VCaP (cell line): ENCODE results near the gene C10orf90.

Experiments
- H3K27ac ChIP-seq: fragments of 450-650 bp; 2 replicates; pipeline ENCODE4 v1.5.1; 2017
- TF ChIP-seq, protein P1 (sequence below): fragments of 450-650 bp; conservative IDR thresholded peaks from 2 replicates; pipeline ENCODE4 v1.5.1; 2017; ENCODE audit warnings: mild to moderate bottlenecking, moderate library complexity

Gene C10orf90

GRCh38 chr10:126686268-126686667 is 15.8 kb upstream of the C10orf90 start:
- no peak overlapping the region for H3K27ac ChIP-seq
- TF ChIP-seq, protein P1, sequence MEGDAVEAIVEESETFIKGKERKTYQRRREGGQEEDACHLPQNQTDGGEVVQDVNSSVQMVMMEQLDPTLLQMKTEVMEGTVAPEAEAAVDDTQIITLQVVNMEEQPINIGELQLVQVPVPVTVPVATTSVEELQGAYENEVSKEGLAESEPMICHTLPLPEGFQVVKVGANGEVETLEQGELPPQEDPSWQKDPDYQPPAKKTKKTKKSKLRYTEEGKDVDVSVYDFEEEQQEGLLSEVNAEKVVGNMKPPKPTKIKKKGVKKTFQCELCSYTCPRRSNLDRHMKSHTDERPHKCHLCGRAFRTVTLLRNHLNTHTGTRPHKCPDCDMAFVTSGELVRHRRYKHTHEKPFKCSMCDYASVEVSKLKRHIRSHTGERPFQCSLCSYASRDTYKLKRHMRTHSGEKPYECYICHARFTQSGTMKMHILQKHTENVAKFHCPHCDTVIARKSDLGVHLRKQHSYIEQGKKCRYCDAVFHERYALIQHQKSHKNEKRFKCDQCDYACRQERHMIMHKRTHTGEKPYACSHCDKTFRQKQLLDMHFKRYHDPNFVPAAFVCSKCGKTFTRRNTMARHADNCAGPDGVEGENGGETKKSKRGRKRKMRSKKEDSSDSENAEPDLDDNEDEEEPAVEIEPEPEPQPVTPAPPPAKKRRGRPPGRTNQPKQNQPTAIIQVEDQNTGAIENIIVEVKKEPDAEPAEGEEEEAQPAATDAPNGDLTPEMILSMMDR, result no peak

GRCh38 chr10:126685756-126686155 is 15.3 kb upstream of the C10orf90 start:
- TF ChIP-seq, protein P1, result no peak
- no peak overlapping the region for H3K27ac ChIP-seq

GRCh38 chr10:126684171-126684745 is 13.8 kb upstream of the C10orf90 start:
- TF ChIP-seq, protein P1, result no peak
- no peak overlapping the region for H3K27ac ChIP-seq

DNA sequence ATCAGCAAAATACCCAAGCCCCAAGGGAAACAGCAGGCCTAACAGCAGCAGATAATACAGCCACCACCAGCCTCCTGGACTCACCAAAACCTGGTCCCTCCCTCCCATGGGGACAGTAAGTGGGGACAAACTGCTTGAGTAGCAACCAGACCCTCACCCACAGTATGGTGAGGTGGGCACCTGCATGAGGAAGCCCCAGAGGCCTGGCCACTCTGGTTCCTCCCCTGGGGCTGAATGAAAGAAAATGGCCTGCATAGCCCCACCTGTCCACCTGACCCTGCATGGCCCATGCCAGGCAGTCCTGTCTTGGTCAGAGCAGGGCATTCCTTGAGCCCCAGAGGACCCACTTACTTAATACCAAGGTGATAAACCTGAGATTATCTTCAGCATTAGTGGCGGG is 13.0 kb upstream of the C10orf90 start:
- no peak overlapping the region for H3K27ac ChIP-seq
- TF ChIP-seq, protein P1, result no peak

DNA sequence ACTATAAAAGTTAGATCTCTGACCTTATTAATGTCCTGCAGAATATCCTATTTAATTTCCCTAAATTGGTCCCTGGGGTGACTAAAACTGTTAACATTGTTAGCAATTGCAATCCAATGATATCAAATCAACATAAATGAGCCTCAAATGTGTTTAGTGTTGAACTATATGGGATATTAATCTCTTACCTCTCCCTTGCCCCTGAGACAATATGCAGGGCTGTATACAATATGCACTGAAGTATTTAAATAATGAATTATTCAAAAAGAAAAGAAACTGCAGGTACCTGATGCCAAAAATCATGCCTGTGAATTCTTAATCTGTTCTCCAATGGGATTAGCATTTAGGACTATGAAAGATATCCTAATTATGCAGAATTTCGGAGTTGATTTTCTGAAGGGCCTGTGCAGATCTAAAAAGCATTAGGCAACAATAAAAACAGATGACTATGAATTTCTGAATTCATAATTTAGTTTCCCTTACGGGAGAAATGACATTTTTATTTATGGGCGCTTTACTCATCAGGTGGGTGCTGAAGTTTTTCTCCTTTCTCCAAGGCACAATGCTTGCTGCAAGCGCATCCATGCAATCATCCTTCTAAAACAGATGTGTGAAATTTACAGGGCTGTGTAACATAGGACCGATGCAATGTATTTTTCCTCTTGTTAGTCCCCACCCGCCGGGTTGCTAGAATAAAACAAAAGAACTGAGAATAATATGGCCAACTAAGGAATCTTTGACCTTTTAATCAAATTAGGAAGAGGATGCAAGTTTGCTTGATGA is 5.4 kb upstream of the C10orf90 start:
- no peak overlapping the region for H3K27ac ChIP-seq
- TF ChIP-seq, protein P1, result no peak

GRCh38 chr10:126674741-126675515 is 4.4 kb upstream of the C10orf90 start:
- TF ChIP-seq, protein P1, result no peak

DNA sequence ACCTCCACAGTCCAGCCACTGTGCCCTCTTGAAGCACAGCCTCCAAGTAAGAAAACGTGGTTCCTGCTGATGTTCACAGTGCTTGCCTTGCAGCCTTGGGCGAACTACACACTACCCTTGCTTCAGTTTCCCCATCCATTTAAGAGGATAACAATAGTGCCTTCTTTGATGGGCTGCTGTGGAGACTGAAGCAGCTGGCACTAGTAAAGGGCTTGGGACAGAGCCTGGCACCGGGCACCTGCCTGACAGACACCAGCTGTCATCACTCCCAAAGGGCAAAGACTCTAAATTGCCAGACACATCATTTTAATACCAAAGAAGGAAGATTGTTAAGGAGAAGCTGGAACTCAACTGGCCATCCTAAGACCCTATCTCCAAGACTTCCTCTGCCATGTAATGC is 3.1 kb upstream of the C10orf90 start:
- no peak overlapping the region for H3K27ac ChIP-seq
- TF ChIP-seq, protein P1, result no peak

More at GRCh38 chr10:126674741-126675515, 4.4 kb upstream of the C10orf90 start:
- H3K27ac ChIP-seq, result no peak overlapping the region
